HCT116 (cell line): ENCODE data around the gene PXMP4.

Source experiments
- CEBPB ChIP-seq: IDR thresholded peaks from 2 replicates; pipeline ENCODE4 v1.6.1; 2012; ENCODE audit warnings: low read depth
- CTCF ChIP-seq, 3 experiments: fragments of 200-600 bp in 1 of 3; sonication (generic) in 1 of 3; IDR thresholded peaks in 2 of 3; conservative IDR thresholded peaks in 1 of 3; 2 replicates each; pipeline ENCODE4 v1.5.1; 2012 to 2017; ENCODE audit warnings: low read depth in 2 of 3, low read length in 2 of 3, antibody characterized with exemption in 1 of 3, borderline replicate concordance in 1 of 3, control low read depth in 1 of 3, mild to moderate bottlenecking in 1 of 3, mixed read lengths in 1 of 3, mixed run types in 1 of 3, moderate library complexity in 1 of 3; ENCODE audit not compliant: insufficient read depth in 1 of 3
- EZH2 ChIP-seq: fragments of 200-600 bp; sonication (generic); IDR thresholded peaks from 2 replicates; pipeline ENCODE4 v1.6.1; 2017; ENCODE audit warnings: antibody characterized with exemption, mixed run types
- EZH2phosphoT487 ChIP-seq: fragments of 200-600 bp; IDR thresholded peaks from 2 replicates; pipeline ENCODE4 v1.6.1; 2018; ENCODE audit warnings: antibody characterized with exemption, borderline replicate concordance
- MAX ChIP-seq: IDR thresholded peaks from 2 replicates; pipeline ENCODE4 v1.6.1; 2012
- POLR2A ChIP-seq: IDR thresholded peaks from 2 replicates; pipeline ENCODE4 v1.7.0; 2011; ENCODE audit warnings: borderline replicate concordance; ENCODE audit not compliant: insufficient read depth, insufficient read length; ENCODE audit errors: extremely low read depth
- POLR2AphosphoS5 ChIP-seq: IDR thresholded peaks from 2 replicates; pipeline ENCODE4 v1.6.1; 2011; ENCODE audit warnings: mild to moderate bottlenecking, low read depth, low read length, moderate library complexity
- RAD21 ChIP-seq: IDR thresholded peaks from 2 replicates; pipeline ENCODE4 v1.6.1; 2012; ENCODE audit warnings: low read depth, mild to moderate bottlenecking
- REST ChIP-seq: IDR thresholded peaks from 2 replicates; pipeline ENCODE4 v1.6.1; 2012; ENCODE audit warnings: low read depth
- SP1 ChIP-seq: IDR thresholded peaks from 2 replicates; pipeline ENCODE4 v1.6.1; 2012; ENCODE audit warnings: low read depth
- YY1 ChIP-seq: IDR thresholded peaks from 2 replicates; pipeline ENCODE4 v1.6.1; 2011; ENCODE audit warnings: low read length, low read depth, moderate library complexity, mild to moderate bottlenecking; ENCODE audit not compliant: insufficient replicate concordance; ENCODE audit errors: extremely low read depth

- TF ChIP-seq CTCF (IDR thresholded peaks at IDR 0.05 in 2 of 3, conservative IDR thresholded peaks at IDR 0.05 in 1 of 3; ENCODE audit: borderline replicate concordance in 1 of 3, insufficient read depth in 1 of 3, low read depth in 2 of 3, low read length in 2 of 3): no peak
- TF ChIP-seq RAD21: no peak
- no peak for TF ChIP-seq POLR2A
- no peak for TF ChIP-seq EZH2phosphoT487
- no peak for TF ChIP-seq EZH2
- no peak for TF ChIP-seq SP1
- TF ChIP-seq REST: no peak
- TF ChIP-seq POLR2AphosphoS5: no peak
- TF ChIP-seq CEBPB: no peak
- no peak for TF ChIP-seq YY1
- TF ChIP-seq MAX: no peak
These were observed 677 bp downstream of the PXMP4 start for GRCh38 chr20:33719277-33719988.
